A673 (cell line): Measurements from ENCODE around the gene TP53INP2.

Experiments used
- CTCF ChIP-seq: fragments of 300-800, 200-600 bp; sonication (generic); conservative IDR thresholded peaks from 2 replicates; pipeline ENCODE4 v1.5.1; 2017; ENCODE audit warnings: low read depth, mild to moderate bottlenecking, antibody characterized with exemption, low read length, moderate library complexity, mixed read lengths
- EZH2 ChIP-seq: fragments of 200-600 bp; sonication (generic); IDR thresholded peaks from 2 replicates; pipeline ENCODE4 v1.6.1; 2017; ENCODE audit warnings: borderline replicate concordance, low read depth, mild to moderate bottlenecking, mixed read lengths, antibody characterized with exemption, low read length; ENCODE audit not compliant: poor library complexity, severe bottlenecking

- no peak for TF ChIP-seq CTCF
- TF ChIP-seq EZH2: no peak
These were observed 12.3 kb upstream of the TP53INP2 start for GRCh38 chr20:34691838-34692237.
